Activated T-cell treated with anti-CD3 and anti-CD28 coated beads, Interleukin-2, amount 50 U/mL, for 72 hours (primary cell): ENCODE measurements around the gene SDK2. TPM values are rescaled to one million over a fixed set of nuclear protein-coding genes. Genes with fewer than 3 reads are reported as not detected.
A peak's percentile ranks its signal among the peaks of the same experiment; 100 is the strongest.

Source experiments
- ATAC-seq, 2 donors: fragments of 150-1000 bp; cut with Tn5 transposase; replicated peaks in 1 of 2; 2 replicates each; pipeline ENCODE4 v1.10.0; 2021; ENCODE audit warnings: moderate library complexity in 2 of 2, mild to moderate bottlenecking in 1 of 2
- DNase-seq, 2 donors: peaks; one replicate each; pipeline ENCODE4 v3.0.0; 2021 to 2022; ENCODE audit warnings: mixed read lengths in 1 of 2
- H3K27ac Mint-ChIP-seq: one replicate; pipeline ENCODE4 v1.8.0; 2022; ENCODE audit warnings: mild to moderate bottlenecking, moderate library complexity, mixed read lengths
- H3K27me3 Mint-ChIP-seq: one replicate; pipeline ENCODE4 v1.8.0; 2022; ENCODE audit warnings: low read depth, mixed read lengths
- H3K36me3 Mint-ChIP-seq, 2 donors: one replicate each; pipeline ENCODE4 v1.8.0; 2022; ENCODE audit warnings: mixed read lengths in 2 of 2, mild to moderate bottlenecking in 1 of 2; ENCODE audit not compliant: insufficient read depth in 2 of 2
- H3K4me1 Mint-ChIP-seq: one replicate; pipeline ENCODE4 v1.8.0; 2022; ENCODE audit warnings: low read depth, mixed read lengths
- H3K4me3 Mint-ChIP-seq, 2 donors: one replicate each; pipeline ENCODE4 v1.8.0; 2022; ENCODE audit warnings: mild to moderate bottlenecking in 2 of 2, mixed read lengths in 2 of 2, moderate library complexity in 2 of 2
- H3K9me3 Mint-ChIP-seq, 2 donors: one replicate each; pipeline ENCODE4 v1.8.0; 2022; ENCODE audit warnings: mixed read lengths in 2 of 2
- total RNA-seq, 2 donors: library from RNA; stranded (reverse); gene quantifications; one replicate each; pipeline ENCODE4 v1.2.3, GENCODE V29; 2022

SDK2 gene
- total RNA-seq, 2 donors from 2014 or later, result 0.26 to 0.44 TPM

DNA sequence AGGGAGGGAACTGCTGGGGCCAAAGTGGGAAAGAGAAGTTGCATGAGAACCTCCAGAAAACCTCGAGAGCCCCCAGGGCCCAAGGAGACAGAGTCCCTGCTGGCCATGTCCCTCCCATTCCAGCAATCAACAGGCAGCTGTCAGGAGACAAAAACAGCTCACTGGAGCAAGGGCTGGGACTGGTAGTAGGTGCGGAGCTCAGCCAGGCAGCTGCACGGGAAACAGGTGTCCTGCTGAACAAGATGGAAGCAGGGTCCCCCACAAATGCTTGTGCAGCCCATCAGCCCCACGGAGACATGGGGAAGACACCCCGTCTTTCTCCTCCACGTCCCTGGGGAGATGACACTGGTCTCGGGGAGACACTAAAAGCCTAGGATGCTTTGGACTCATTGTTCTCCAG is 34.5 kb downstream of the SDK2 start:
- H3K36me3 Mint-ChIP-seq, result no peaks in the 10 kb centered on the region
- H3K27ac Mint-ChIP-seq, result no peak overlapping the region
- H3K4me3 Mint-ChIP-seq, result no peak overlapping the region
- ATAC-seq, result no peak
- H3K27me3 Mint-ChIP-seq, result no peaks in the 10 kb centered on the region
- no peaks in the 10 kb centered on the region for H3K9me3 Mint-ChIP-seq
- no peak for DNase-seq
- no peaks in the 10 kb centered on the region for H3K4me1 Mint-ChIP-seq

DNA sequence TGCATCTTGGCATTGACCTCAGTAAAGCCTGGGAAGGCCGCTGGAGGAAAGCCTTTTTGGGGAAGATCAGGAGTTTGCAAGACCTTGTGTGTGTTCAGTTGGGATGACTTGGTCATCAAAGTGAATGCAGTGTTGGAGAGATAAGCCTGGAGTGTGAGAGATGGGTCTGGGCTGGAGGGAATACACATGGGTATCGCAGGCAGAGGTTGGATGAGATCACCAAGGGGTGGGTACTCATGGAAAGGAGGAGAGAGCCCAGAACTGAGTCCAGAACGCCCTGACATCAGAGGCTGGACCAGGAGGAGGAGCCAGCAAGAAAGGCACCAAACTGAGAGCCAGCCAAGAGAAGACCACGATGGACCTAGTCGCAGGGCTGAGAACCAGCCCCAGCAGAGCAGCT is 35.2 kb downstream of the SDK2 start:
- H3K36me3 Mint-ChIP-seq, result no peaks in the 10 kb centered on the region
- ATAC-seq (no peak), DNase-seq (no peak)
- H3K27ac Mint-ChIP-seq, result no peak overlapping the region
- H3K4me1 Mint-ChIP-seq, result no peaks in the 10 kb centered on the region
- H3K4me3 Mint-ChIP-seq, result no peak overlapping the region
- no peaks in the 10 kb centered on the region for H3K9me3 Mint-ChIP-seq
- no peaks in the 10 kb centered on the region for H3K27me3 Mint-ChIP-seq

DNA sequence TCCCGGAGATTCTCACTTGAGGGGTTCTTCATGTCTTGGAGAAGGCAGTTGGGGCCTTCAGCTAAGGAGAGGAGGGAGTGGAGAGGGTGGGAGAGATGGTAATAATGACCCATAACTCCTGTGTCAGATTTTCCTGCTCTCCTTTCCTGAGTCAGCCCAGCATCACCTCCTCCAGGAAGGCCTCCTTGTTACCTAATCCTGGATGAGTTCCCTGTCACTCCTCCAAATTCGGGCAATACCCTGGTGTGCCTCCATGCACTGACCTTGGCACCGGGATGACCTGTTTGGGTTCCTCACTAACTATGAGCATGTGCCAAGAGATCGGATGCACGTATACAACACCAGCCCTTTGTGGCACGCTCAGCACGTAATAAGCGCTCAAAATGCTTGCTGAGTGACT is 38.8 kb downstream of the SDK2 start:
- H3K27ac Mint-ChIP-seq, result no peak overlapping the region
- DNase-seq (no peak), ATAC-seq (no peak)
- no peak overlapping the region for H3K4me3 Mint-ChIP-seq
- H3K36me3 Mint-ChIP-seq, result no peaks in the 10 kb centered on the region
- H3K27me3 Mint-ChIP-seq, result no peaks in the 10 kb centered on the region
- H3K9me3 Mint-ChIP-seq, result no peaks in the 10 kb centered on the region
- no peaks in the 10 kb centered on the region for H3K4me1 Mint-ChIP-seq

DNA sequence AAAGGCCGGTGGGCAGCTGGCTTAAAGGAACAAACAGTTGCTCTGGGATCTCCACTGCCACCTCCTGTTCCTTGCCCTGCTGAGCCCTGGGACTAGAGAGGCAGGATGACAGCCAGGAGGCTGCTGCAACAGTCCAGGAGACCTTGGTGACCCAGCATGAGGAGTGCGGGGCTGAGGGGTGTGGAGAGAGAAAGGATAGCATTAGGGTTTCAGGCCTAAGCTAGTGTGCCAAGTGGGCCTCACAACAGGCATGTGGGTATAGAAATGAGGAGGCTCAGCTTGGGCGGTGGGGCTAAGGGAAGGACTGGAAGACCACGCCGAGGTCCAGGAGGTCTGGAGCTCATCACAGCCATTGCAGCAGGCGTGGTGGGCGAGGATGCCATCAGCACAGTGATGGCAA is 39.8 kb downstream of the SDK2 start:
- Mint-ChIP-seq H3K4me1 (no peaks in the 10 kb centered on the region), H3K27ac (no peak overlapping the region), H3K27me3 (no peaks in the 10 kb centered on the region), H3K4me3 (no peak overlapping the region), H3K9me3 (no peaks in the 10 kb centered on the region), H3K36me3 (no peaks in the 10 kb centered on the region)
- DNase-seq, result no peak
- no peak for ATAC-seq

DNA sequence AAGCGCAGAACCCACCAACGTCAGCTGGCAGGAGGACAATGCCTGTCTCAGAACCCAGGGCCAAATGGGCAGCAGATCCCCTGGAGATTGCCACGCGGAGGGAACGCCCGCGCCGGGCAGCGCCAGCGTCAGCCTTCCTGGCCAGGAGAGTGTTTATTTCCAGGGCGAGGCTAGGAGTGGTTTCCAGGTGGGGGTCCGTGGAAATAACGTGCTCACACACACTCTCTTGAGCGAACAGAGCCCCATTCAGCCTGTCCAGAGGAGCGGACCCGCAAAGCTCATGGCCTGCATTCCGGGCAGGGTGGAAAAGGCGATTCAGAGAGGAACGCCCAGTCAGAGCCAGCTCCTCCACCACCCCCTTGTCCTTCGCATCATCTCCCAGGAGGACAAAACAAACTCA is 40.3 kb downstream of the SDK2 start:
- Mint-ChIP-seq H3K4me1 (no peaks in the 10 kb centered on the region), H3K27ac (no peak overlapping the region), H3K4me3 (no peak overlapping the region), H3K36me3 (no peaks in the 10 kb centered on the region), H3K9me3 (no peaks in the 10 kb centered on the region), H3K27me3 (no peaks in the 10 kb centered on the region)
- ATAC-seq (no peak), DNase-seq (no peak)

DNA sequence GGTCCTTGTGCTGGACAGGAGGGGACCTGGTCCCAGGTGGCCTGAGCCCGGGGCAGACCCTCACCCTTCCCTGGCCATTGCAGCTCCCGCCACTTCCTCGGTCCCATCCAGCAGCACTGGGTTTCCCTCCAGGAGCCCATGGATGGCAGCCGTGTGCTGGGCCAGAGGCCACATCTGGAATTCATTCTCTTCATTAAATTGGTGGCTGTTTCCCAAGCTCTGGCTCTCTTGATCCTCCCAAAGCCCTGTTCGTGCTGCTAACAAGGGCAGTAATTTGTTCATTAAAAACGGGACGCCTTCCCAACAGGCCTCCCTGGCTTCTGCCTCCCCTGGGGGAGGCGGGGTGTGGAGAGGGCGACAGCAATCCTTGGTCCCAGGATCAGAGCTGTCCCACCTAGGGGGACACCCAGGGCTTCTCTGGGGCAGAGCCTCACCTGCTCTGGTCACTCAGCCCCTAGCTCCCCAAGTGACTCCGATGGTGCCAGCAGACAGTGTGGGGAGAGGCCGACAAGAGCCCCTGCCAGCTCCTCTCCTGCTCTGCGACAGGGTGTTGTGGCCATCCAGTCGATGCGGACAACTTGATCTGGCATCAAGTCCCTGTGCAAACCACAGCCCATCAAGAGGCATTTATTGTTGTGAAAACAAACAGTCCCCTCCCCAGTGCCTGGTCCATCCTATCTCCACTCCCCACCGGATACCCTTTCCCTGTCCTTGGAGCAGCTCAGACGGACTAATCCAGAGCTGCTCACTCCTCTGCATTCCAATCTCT is 44.0 kb downstream of the SDK2 start:
- Mint-ChIP-seq H3K4me3 (no peak overlapping the region), H3K9me3 (no peaks in the 10 kb centered on the region), H3K36me3 (no peaks in the 10 kb centered on the region), H3K4me1 (no peaks in the 10 kb centered on the region), H3K27me3 (no peaks in the 10 kb centered on the region), H3K27ac (no peak overlapping the region)
- ATAC-seq, result no peak
- DNase-seq, result no peak

DNA sequence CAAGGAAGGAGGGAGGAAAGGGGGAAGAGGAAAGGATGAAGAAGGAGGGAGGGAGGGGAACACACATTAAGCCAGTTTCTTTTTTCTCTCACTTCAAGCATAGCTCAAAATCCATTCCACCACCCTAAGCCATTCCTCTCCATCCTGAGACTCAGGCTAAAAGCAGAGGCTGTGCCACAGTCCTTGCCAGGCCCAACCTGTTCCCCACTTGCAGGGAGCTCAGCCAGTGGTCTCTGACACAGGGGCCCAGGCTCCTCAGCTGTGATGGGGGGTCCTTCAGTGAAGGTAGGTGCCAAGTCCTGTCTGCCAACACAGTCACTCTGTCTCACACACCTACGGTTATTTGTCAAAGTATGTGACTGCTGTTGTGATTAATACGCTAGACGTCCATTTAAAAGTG is 44.6 kb downstream of the SDK2 start:
- no peaks in the 10 kb centered on the region for H3K36me3 Mint-ChIP-seq
- no peak overlapping the region for H3K27ac Mint-ChIP-seq
- no peaks in the 10 kb centered on the region for H3K27me3 Mint-ChIP-seq
- no peaks in the 10 kb centered on the region for H3K9me3 Mint-ChIP-seq
- H3K4me1 Mint-ChIP-seq, result peaks cover 5% of the 10 kb centered on the region
- no peak overlapping the region for H3K4me3 Mint-ChIP-seq
- DNase-seq (no peak), ATAC-seq (no peak)

DNA sequence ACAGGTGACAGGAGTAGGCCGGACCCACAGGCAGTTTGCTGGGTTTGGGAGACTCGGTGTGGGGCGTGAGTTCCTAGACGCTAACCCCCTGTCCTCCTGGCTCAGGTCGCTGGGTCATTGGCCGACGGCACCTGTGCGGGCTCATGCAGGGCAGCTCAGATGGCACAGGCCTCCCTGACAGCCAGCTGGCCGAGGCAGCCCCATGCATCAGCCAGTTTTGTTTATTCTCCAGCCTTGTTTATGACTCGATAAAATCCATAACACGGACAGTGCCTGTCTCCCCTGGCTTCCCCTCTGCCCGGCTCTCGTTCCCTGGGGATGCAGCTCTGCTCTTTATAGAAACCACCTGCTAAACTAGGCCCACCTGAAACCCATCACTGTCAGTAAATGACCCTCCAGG is 46.0 kb downstream of the SDK2 start:
- Mint-ChIP-seq H3K27ac (no peak overlapping the region), H3K4me1 (peaks cover 14% of the 10 kb centered on the region), H3K4me3 (no peak overlapping the region), H3K27me3 (no peaks in the 10 kb centered on the region), H3K9me3 (no peaks in the 10 kb centered on the region), H3K36me3 (no peaks in the 10 kb centered on the region)
- no peak for DNase-seq
- no peak for ATAC-seq

DNA sequence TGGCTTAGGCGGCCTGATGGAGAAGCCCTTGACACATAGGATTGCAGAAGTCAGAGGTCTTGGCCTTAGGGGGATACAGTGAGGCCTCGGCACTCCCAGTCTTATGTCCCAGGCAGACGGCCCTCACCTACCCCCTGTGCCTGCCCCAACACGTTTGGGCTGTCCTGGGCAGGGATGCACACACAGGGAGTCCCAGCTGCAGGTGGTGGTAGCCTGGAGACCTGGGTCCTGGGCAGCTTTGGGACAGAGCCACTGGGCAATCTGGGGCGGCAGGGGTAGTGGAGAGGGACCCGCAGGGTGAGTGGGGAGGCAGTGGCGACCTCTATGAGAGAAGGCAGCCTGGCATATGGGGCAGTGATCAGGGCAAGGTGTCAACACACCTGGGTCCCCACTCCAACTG is 48.3 kb downstream of the SDK2 start:
- no peak overlapping the region for H3K27ac Mint-ChIP-seq
- H3K36me3 Mint-ChIP-seq, result no peaks in the 10 kb centered on the region
- no peaks in the 10 kb centered on the region for H3K27me3 Mint-ChIP-seq
- H3K9me3 Mint-ChIP-seq, result no peaks in the 10 kb centered on the region
- ATAC-seq (no peak), DNase-seq (no peak)
- H3K4me1 Mint-ChIP-seq, result peaks cover 34% of the 10 kb centered on the region
- H3K4me3 Mint-ChIP-seq, result no peak overlapping the region

DNA sequence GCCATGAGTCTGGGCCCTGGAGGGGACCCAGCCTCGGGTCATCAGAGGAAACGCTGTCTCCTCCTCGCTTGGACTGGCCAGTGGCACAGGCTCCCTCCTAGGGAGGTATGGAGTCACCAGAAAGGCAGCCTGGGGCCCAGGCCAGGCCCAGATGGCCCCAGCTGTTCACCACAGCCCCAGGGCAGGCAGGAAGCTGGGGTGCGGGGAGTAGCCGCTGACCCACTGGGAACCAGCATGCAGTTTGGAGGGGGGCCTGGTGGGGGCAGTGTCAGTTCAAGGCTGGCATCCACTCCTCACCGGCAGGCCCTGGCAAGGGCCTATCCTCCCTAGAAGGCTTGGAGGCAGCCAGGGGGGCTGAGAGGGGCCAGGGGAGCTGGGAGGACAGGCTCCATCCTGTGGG is 48.8 kb downstream of the SDK2 start:
- H3K27ac Mint-ChIP-seq, result no peak overlapping the region
- no peaks in the 10 kb centered on the region for H3K27me3 Mint-ChIP-seq
- ATAC-seq (peak; percentile 46 to 53), DNase-seq (peak; percentile 41)
- H3K9me3 Mint-ChIP-seq, result no peaks in the 10 kb centered on the region
- H3K4me3 Mint-ChIP-seq, result no peak overlapping the region
- peaks cover 34% of the 10 kb centered on the region for H3K4me1 Mint-ChIP-seq
- H3K36me3 Mint-ChIP-seq, result no peaks in the 10 kb centered on the region

DNA sequence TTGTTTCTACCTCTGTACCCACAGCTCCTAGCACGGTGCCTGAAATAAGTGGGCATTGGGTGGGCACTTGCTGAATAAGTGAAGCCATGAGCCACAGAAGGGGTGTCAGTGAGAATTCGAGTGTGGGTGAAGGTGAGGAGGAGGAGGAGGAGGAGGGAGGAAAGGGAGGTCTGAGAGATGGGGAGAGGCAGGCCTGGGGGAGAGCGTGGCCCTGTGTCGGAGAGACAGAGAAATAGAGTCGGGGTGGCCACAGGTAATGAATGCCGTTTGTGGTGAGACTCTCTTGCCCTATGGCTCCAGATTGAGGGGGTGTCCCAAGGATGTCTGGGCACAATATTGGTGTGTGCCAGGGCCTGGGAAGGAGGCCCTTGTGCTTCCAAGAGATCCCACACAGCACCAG is 49.2 kb downstream of the SDK2 start:
- Mint-ChIP-seq H3K27ac (no peak overlapping the region), H3K4me3 (no peak overlapping the region), H3K27me3 (no peaks in the 10 kb centered on the region), H3K36me3 (no peaks in the 10 kb centered on the region), H3K4me1 (peaks cover 34% of the 10 kb centered on the region), H3K9me3 (no peaks in the 10 kb centered on the region)
- ATAC-seq (no peak), DNase-seq (no peak)

DNA sequence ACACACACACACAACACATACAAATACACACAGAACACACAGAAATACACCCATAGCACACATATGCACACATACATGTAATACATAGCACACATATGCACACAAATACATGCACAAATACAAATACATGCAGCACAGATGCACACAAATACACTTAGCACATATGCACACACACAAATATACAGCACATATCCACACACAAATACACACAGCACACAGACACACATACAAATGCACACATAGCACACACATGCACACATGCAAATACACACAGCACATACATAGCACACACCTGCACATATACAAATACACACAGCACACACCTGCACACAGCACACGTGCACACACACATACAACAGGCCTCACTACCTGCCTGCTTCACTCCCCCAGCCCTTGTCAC is 49.6 kb downstream of the SDK2 start:
- no peak overlapping the region for H3K4me3 Mint-ChIP-seq
- no peaks in the 10 kb centered on the region for H3K9me3 Mint-ChIP-seq
- H3K27me3 Mint-ChIP-seq, result no peaks in the 10 kb centered on the region
- no peak for ATAC-seq
- no peaks in the 10 kb centered on the region for H3K36me3 Mint-ChIP-seq
- H3K27ac Mint-ChIP-seq, result no peak overlapping the region
- DNase-seq, result no peak
- peaks cover 39% of the 10 kb centered on the region for H3K4me1 Mint-ChIP-seq

DNA sequence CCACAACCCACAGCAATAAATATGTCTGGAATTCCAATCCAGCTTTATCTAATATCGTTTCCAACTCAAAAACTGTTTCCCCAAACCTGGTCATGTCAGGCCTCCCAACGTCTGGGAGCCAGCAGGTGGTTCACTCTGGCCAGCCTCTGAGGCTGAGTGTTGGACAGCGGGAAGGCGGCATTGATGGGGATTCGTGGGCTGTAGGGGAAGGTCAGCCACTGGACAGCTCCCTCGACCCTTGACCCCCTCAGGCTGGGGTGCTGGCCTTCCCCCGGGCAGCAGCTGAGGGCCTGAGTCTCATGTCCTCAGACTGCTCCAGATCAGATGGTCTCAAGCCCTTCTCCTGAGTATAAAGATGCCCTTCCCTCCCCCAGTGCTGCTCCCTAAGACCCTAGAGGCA is 50.2 kb downstream of the SDK2 start:
- Mint-ChIP-seq H3K4me3 (no peak overlapping the region), H3K9me3 (no peaks in the 10 kb centered on the region), H3K36me3 (no peaks in the 10 kb centered on the region), H3K4me1 (peaks cover 41% of the 10 kb centered on the region), H3K27ac (no peak overlapping the region), H3K27me3 (no peaks in the 10 kb centered on the region)
- ATAC-seq (no peak), DNase-seq (no peak)

DNA sequence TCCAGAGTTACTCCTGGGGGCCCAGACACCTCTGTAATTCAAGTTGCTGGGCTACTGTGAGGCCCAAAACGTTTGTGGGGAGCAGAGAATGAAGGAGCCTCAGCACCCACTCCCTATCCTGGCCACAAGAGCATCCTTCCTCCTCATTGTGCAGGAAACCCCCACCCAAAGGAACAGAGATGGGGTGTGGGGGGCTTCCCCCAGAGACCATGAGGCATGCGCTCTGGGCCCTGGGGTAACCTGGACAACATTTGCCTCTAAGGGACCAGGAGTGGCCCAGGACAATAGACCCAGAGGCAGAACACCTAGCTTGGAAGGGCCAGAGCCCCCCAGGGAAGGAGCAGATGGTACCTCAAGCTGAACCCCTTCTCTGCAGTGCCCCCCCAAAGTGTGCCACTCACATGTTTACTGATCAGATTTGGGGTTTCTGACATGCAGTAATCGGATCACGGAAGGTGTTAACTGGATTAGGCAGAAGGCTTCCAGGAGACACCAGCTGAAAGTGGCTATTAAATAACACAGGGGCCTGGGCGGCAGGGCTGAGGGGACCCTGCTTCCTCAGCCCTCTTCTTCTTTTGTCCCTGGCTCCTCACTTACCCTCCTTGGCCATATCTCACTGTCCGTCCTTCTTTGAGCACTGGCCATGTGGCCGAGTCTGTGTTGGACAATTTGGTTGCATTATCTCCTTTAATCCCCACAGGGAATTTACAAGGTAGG is 50.8 kb downstream of the SDK2 start:
- DNase-seq (no peak), ATAC-seq (no peak)
- no peak overlapping the region for H3K4me3 Mint-ChIP-seq
- H3K4me1 Mint-ChIP-seq, result peaks cover 41% of the 10 kb centered on the region
- no peaks in the 10 kb centered on the region for H3K36me3 Mint-ChIP-seq
- H3K27ac Mint-ChIP-seq, result no peak overlapping the region
- H3K27me3 Mint-ChIP-seq, result no peaks in the 10 kb centered on the region
- no peaks in the 10 kb centered on the region for H3K9me3 Mint-ChIP-seq
